Osteocyte (in vitro differentiated cells): ENCODE measurements around the gene LARGE1. TPM values are rescaled to one million over a fixed set of nuclear protein-coding genes. Genes with fewer than 3 reads are reported as not detected.

ENCODE experiments used
- DNase-seq: peaks from one replicate; pipeline ENCODE4 v3.0.0; 2021; ENCODE audit warnings: mixed read lengths; ENCODE audit not compliant: unreplicated experiment; ENCODE audit errors: extremely low spot score
- H3K27ac Mint-ChIP-seq: one replicate; pipeline ENCODE4 v1.8.0; 2021; ENCODE audit warnings: mild to moderate bottlenecking, mixed read lengths; ENCODE audit not compliant: unreplicated experiment
- H3K27me3 Mint-ChIP-seq: one replicate; pipeline ENCODE4 v1.8.0; 2021; ENCODE audit warnings: mixed read lengths; ENCODE audit not compliant: unreplicated experiment
- H3K36me3 Mint-ChIP-seq: one replicate; pipeline ENCODE4 v1.8.0; 2021; ENCODE audit warnings: mixed read lengths; ENCODE audit not compliant: unreplicated experiment
- H3K4me1 Mint-ChIP-seq: one replicate; pipeline ENCODE4 v1.8.0; 2021; ENCODE audit warnings: mixed read lengths; ENCODE audit not compliant: unreplicated experiment
- H3K4me3 Mint-ChIP-seq: one replicate; pipeline ENCODE4 v1.8.0; 2021; ENCODE audit warnings: mild to moderate bottlenecking, moderate library complexity, mixed read lengths; ENCODE audit not compliant: unreplicated experiment
- H3K9me3 Mint-ChIP-seq: one replicate; pipeline ENCODE4 v1.8.0; 2021; ENCODE audit warnings: mixed read lengths; ENCODE audit not compliant: unreplicated experiment
- total RNA-seq: library from RNA; stranded (reverse); gene quantifications from 2 replicates; pipeline ENCODE4 v1.2.1, GENCODE V29; 2021
- TF ChIP-seq, protein P1 (sequence below): fragments of 200-600 bp; sonication (generic); IDR thresholded peaks from 2 replicates; pipeline ENCODE4 v1.5.0; 2021; ENCODE audit warnings: antibody characterized with exemption, mild to moderate bottlenecking, moderate library complexity

LARGE1 gene
- total RNA-seq, 1 donor from 2014 or later = 17.6 TPM

DNA sequence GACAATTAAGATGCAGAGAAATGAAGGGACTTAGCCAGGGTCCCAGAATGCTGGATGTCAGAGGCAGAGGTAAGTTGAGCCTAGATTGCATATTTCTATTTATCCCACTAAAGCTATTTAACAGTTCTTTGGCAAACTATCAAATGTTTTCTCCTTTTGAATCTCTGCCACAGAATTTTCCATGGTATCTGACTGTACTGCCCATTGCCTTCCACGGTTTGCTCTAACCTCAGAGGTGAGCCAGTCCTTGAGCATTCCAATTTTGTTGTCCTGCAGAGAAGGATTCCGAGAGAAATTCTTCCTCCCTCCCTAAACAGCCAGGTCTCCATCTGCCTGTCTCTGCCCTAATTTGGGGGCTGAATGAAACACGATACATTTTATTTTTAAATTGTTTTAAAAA is 493.8 kb downstream of the LARGE1 start:
- H3K4me1 Mint-ChIP-seq = peaks cover 3% of the 10 kb centered on the region
- H3K27me3 Mint-ChIP-seq = no peaks in the 10 kb centered on the region
- no peaks in the 10 kb centered on the region for H3K36me3 Mint-ChIP-seq
- no peak overlapping the region for H3K4me3 Mint-ChIP-seq
- no peak overlapping the region for H3K27ac Mint-ChIP-seq
- TF ChIP-seq, protein P1, sequence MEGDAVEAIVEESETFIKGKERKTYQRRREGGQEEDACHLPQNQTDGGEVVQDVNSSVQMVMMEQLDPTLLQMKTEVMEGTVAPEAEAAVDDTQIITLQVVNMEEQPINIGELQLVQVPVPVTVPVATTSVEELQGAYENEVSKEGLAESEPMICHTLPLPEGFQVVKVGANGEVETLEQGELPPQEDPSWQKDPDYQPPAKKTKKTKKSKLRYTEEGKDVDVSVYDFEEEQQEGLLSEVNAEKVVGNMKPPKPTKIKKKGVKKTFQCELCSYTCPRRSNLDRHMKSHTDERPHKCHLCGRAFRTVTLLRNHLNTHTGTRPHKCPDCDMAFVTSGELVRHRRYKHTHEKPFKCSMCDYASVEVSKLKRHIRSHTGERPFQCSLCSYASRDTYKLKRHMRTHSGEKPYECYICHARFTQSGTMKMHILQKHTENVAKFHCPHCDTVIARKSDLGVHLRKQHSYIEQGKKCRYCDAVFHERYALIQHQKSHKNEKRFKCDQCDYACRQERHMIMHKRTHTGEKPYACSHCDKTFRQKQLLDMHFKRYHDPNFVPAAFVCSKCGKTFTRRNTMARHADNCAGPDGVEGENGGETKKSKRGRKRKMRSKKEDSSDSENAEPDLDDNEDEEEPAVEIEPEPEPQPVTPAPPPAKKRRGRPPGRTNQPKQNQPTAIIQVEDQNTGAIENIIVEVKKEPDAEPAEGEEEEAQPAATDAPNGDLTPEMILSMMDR = no peak
- H3K9me3 Mint-ChIP-seq = no peaks in the 10 kb centered on the region
- no peak for DNase-seq

DNA sequence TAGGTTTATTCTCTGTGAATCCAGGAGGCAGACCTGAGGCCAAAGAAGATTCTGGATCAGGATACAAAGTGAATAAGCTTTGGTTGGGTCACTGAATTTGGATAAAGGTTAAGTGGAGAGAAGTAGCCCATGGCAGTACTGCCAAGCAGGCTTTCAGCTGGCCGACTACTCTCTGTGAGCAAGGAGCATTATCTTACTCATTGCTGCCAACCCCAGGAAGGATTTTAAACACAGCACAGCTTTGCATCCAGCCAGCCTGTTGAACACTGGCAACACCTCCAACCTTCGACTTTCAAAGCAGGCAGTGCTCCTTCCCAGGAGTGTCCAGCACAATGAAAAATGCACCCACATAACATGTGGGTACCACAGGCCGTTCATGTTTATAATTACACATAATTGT is 498.4 kb downstream of the LARGE1 start:
- no peak for DNase-seq
- Mint-ChIP-seq H3K27ac (no peak overlapping the region), H3K27me3 (no peaks in the 10 kb centered on the region), H3K9me3 (no peaks in the 10 kb centered on the region), H3K36me3 (no peaks in the 10 kb centered on the region), H3K4me1 (peaks cover 3% of the 10 kb centered on the region), H3K4me3 (no peak overlapping the region)
- TF ChIP-seq, protein P1 = no peak

DNA sequence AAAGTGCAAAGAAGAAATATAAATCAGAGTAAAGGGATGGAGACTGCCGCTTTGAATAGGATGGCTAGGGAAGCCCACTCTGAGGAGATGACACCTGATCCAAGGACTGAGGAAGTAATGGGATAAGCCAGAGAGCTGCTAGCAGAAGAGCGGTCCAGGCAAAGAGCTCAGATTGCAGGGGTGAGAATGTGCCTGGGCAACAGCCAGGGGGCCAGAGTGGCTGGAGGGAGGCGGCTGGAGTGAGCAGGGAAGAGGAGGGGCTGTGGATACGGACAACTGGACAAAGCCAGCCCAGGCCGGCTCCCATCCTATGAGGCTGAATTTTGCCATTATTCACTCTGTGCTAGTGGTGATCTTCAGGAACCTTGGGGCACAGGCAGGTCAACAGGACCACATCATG is 501.8 kb downstream of the LARGE1 start:
- H3K9me3 Mint-ChIP-seq = no peaks in the 10 kb centered on the region
- no peak for DNase-seq

DNA sequence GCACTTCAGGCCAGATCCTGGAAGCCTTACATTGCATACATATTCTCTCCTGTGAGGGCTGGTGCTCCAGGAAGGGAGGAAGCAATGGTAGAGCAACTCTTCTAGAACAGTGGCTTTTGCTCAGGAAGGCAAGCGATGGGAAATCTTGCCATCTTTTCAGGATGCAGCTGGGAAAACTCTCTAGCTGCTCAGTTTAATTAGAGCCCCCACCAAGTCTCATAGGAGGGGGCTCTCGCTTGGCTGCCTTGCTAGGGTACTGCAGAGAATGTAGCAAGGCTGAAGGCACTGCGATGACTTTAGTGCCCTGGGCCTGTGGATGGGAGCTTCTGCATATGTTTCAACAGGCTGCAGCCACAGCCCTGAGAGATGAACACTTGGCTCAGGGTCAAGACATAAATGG is 504.9 kb downstream of the LARGE1 start:
- H3K4me1 Mint-ChIP-seq = no peaks in the 10 kb centered on the region
- no peaks in the 10 kb centered on the region for H3K27me3 Mint-ChIP-seq
- DNase-seq = no peak
- no peak overlapping the region for H3K4me3 Mint-ChIP-seq
- H3K9me3 Mint-ChIP-seq = no peaks in the 10 kb centered on the region
- H3K36me3 Mint-ChIP-seq = no peaks in the 10 kb centered on the region
- H3K27ac Mint-ChIP-seq = no peak overlapping the region
- TF ChIP-seq, protein P1 = no peak

More for the DNA sequence above, 501.8 kb downstream of the LARGE1 start:
- no peaks in the 10 kb centered on the region for H3K36me3 Mint-ChIP-seq
- H3K27ac Mint-ChIP-seq = no peak overlapping the region
- H3K27me3 Mint-ChIP-seq = no peaks in the 10 kb centered on the region
- H3K4me1 Mint-ChIP-seq = no peaks in the 10 kb centered on the region
- TF ChIP-seq, protein P1 = no peak
- H3K4me3 Mint-ChIP-seq = no peak overlapping the region

DNA sequence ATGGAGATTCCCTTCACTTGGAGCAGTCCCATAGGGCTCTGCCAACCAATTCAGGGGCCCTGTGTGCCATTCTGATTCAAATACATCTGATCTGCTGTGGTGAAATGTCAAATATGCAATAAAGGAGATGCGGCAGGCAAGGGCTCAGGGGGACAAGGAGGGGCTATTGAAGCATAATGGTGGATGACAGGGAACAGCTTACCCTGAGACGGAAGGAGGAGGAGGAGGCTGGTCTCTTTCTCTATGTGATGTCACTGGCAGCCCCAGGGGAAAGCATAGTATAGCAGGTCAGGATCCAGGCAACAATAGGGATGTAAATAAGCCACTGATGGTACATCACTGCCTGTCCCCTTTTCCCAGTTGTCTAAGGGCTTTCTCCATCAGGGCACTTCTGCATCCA is 511.2 kb downstream of the LARGE1 start:
- no peaks in the 10 kb centered on the region for H3K27me3 Mint-ChIP-seq

More for the DNA sequence above, 511.2 kb downstream of the LARGE1 start:
- TF ChIP-seq, protein P1 = no peak
- DNase-seq = no peak
- Mint-ChIP-seq H3K9me3 (no peaks in the 10 kb centered on the region), H3K4me3 (no peak overlapping the region), H3K36me3 (no peaks in the 10 kb centered on the region), H3K27ac (no peak overlapping the region), H3K4me1 (no peaks in the 10 kb centered on the region)
